C4-2B (cell line): Measurements from ENCODE around the gene PTPRT.

ENCODE experiments used
- H3K27ac ChIP-seq: fragments of 450-650 bp; 2 replicates; pipeline ENCODE4 v1.5.1; 2017
- CTCF ChIP-seq: fragments of 450-650 bp; conservative IDR thresholded peaks from 2 replicates; pipeline ENCODE4 v1.5.1; 2017; ENCODE audit warnings: mild to moderate bottlenecking
- ZFX ChIP-seq: fragments of 450-650 bp; IDR thresholded peaks from 2 replicates; pipeline ENCODE4 v1.6.1; 2017

PTPRT gene

GRCh38 chr20:42204109-42204660, 985.5 kb downstream of the PTPRT start:
- peak; percentile 55 for TF ChIP-seq CTCF
- TF ChIP-seq ZFX = no peak

GRCh38 chr20:42197599-42197998, 992.1 kb downstream of the PTPRT start:
- TF ChIP-seq ZFX (no peak), CTCF (no peak)
- no peak overlapping the region for H3K27ac ChIP-seq

More at GRCh38 chr20:42204109-42204660, 985.5 kb downstream of the PTPRT start:
- H3K27ac ChIP-seq = no peak overlapping the region

GRCh38 chr20:42193119-42193518, 996.6 kb downstream of the PTPRT start:
- no peak overlapping the region for H3K27ac ChIP-seq
- TF ChIP-seq CTCF = no peak
- no peak for TF ChIP-seq ZFX

- TF ChIP-seq CTCF (no peak), ZFX (no peak)
- no peak overlapping the region for H3K27ac ChIP-seq
Measured at GRCh38 chr20:42192321-42192720, 997.4 kb downstream of the PTPRT start.

- TF ChIP-seq CTCF = peak; percentile 16; the same call in 1 of the 2 replicates
- no peak for TF ChIP-seq ZFX
- H3K27ac ChIP-seq = no peak overlapping the region
Measured at GRCh38 chr20:42191140-42191860, 998.4 kb downstream of the PTPRT start.

- H3K27ac ChIP-seq = no peak overlapping the region
- TF ChIP-seq CTCF (no peak), ZFX (no peak)
Measured at GRCh38 chr20:42190084-42190483, 999.6 kb downstream of the PTPRT start.

- no peak overlapping the region for H3K27ac ChIP-seq
- TF ChIP-seq CTCF (no peak), ZFX (no peak)
Measured at GRCh38 chr20:42186337-42186736, 1003.4 kb downstream of the PTPRT start.
